Heart left ventricle (tissue), 16 donors: Measurements from ENCODE around the gene IRF2. TPM values are rescaled to one million over a fixed set of nuclear protein-coding genes. Genes with fewer than 3 reads are reported as not detected.

Experiments used
- ATAC-seq, 4 donors: fragments of 200-7000 bp; cut with Tn5 transposase; one replicate each; pipeline ENCODE4 v1.9.1; 2020 to 2022; ENCODE audit warnings: moderate library complexity in 4 of 4, mild to moderate bottlenecking in 3 of 4, moderate number of reproducible peaks in 1 of 4
- DNase-seq, 5 donors: peaks; one replicate each; pipeline ENCODE4 v3.0.0-alpha.2; 2020
- H3K27ac ChIP-seq, 12 donors: fragments of 200-600 bp; sonication (generic) in 4 of 12; one replicate each; pipeline versions ENCODE4 v1.5.0 to v1.8.0; 2016 to 2022; ENCODE audit warnings: mild to moderate bottlenecking in 2 of 12
- H3K27me3 ChIP-seq, 9 donors: fragments of 200-600 bp; sonication (generic) in 2 of 9; one replicate each; pipeline versions ENCODE4 v1.5.1 to v1.8.0; 2016 to 2022; ENCODE audit warnings: mild to moderate bottlenecking in 3 of 9
- H3K36me3 ChIP-seq, 9 donors: fragments of 200-600 bp; sonication (generic) in 2 of 9; one replicate each; pipeline versions ENCODE4 v1.5.0 to v1.8.0; 2018 to 2022; ENCODE audit warnings: mild to moderate bottlenecking in 2 of 9
- H3K4me1 ChIP-seq, 12 donors: fragments of 200-600 bp; sonication (generic) in 4 of 12; one replicate each; pipeline versions ENCODE4 v1.5.0 to v1.8.0; 2016 to 2022; ENCODE audit warnings: mild to moderate bottlenecking in 3 of 12
- H3K4me3 ChIP-seq, 12 donors: fragments of 200-600 bp; sonication (generic) in 4 of 12; one replicate each; pipeline versions ENCODE4 v1.5.0 to v1.8.0; 2017 to 2022; ENCODE audit warnings: mild to moderate bottlenecking in 9 of 12, moderate library complexity in 4 of 12
- H3K9me3 ChIP-seq, 12 donors: fragments of 200-600 bp; sonication (generic) in 4 of 12; one replicate each; pipeline versions ENCODE4 v1.5.0 to v1.8.0; 2016 to 2022; ENCODE audit warnings: mild to moderate bottlenecking in 1 of 12
- CTCF ChIP-seq, 12 donors: fragments of 200-600 bp; sonication (generic) in 4 of 12; IDR thresholded peaks; one replicate each; pipeline versions ENCODE4 v1.5.0 to v1.8.0; 2018 to 2022; ENCODE audit warnings: antibody characterized with exemption in 12 of 12, mild to moderate bottlenecking in 5 of 12
- POLR2A ChIP-seq, 2 donors: fragments of 450-650 bp; IDR thresholded peaks; one replicate each; pipeline ENCODE4 v1.6.1; 2017; ENCODE audit warnings: antibody characterized with exemption in 2 of 2, mild to moderate bottlenecking in 2 of 2, moderate library complexity in 2 of 2
- WGBS, 4 donors: extraction: QIAGEN DNeasy Blood & Tissue Kit in 2 of 4; methylation state at CpG; one replicate each; pipeline versions ENCODE4 v1.1.5 to v1.1.7; 2013 to 2018; 5-methylcytosine and 5-hydroxymethylcytosine counted together
- intact Hi-C, 10 donors: fragments of 100-400 bp; cut with DNase I; formaldehyde crosslinking; loops; one replicate each; pipeline versions ENCODE4 v1.11.1 to v1.14.2; 2022
- polyA plus RNA-seq, 2 donors: library from polyadenylated mRNA; stranded (reverse); fragments of 200-250 nt; gene quantifications; one replicate each; pipeline ENCODE4 v1.2.3, GENCODE V29; 2013
- total RNA-seq, 9 donors: library from RNA; depleted of rRNA in 2 of 9; stranded (reverse); fragments of >200 nt in 2 of 9; fragmentation: NEBNext Ultra II Directional in 3 of 9; extraction: Animal tissue kit (Norgen Biotek cat#: 25700) in 3 of 9; gene quantifications; one replicate each; pipeline versions ENCODE4 v1.1.0 to v1.2.4, GENCODE V29; 2016 to 2023
- donor health status: ischemic (EF 13 %, LVEDD 7.1; RV severe dilation, severe dysfunction).
- donor health status: healthy with polysubstance abuse.
- donor health status: DM: no; HTN: yes; CAD: no.
- donor health status: DM: no; HTN: no; CAD: no.
- donor health status: ischemic (EF 25% LVEDD 6.9; RV normal size, moderate dysfunction).
- donor health status: ischemic (EF 25% LVEDD 5.7; RV mildly dilated, moderate dysfunction).
- donor health status: healthy.
- donor health status: DM: yes; HTN: yes; CAD: no.
- donor health status: ischemic (EF 35%, LVEDD 5.7; RV mildly dilated, moderate dysfunction).
- donor health status: nonischemic (EF 11% LVEDD 7.7; RV severe dilation, severe dysfunction).
- donor health status: DM: yes; HTN: yes; CAD: no.
- donor health status: PGD.
- donor health status: ischemic (EF 29% LVEDD 5.4; RV normal size, mild dysfunction).
- donor health status: nonischemic (EF 23%, LVEDD 6.1; RV moderate dilation, normal function).

The IRF2 gene
- total and polyA plus RNA-seq, 11 donors: 11.5 to 47.2 (median 26.0) TPM

DNA sequence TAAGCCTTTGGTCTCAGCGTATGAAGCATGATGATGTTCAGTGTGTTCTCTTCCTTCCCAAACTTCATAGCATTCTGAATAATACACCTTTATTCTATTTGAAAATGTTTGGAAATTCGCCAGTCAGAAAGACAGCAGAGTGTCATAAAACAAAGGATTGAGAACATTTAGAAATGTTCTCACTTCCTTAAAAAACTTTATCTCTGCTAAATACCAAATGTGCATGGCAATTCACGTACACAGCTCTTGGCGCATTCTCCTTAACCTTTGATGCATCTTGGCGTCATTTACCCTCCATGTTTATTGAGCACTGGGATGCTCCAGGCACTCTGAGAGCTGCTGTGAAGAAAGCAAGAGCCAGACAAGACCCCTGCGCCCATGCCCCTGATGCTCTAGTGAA, 7.2 kb upstream of the IRF2 start:
- no peaks in the 10 kb centered on the region for H3K9me3 ChIP-seq
- peaks cover 0 to 36% (median 8%) of the 10 kb centered on the region in 12 donors for H3K4me1 ChIP-seq
- no peak overlapping the region for H3K4me3 ChIP-seq
- intact Hi-C loops: no loop called here
- DNase-seq: no peak
- no peak for TF ChIP-seq POLR2A (IDR thresholded peaks at IDR 0.05)
- no peak for TF ChIP-seq CTCF (IDR thresholded peaks at IDR 0.05)
- no peaks in the 10 kb centered on the region for H3K27me3 ChIP-seq
- ATAC-seq: no peak
- no peaks in the 10 kb centered on the region for H3K36me3 ChIP-seq
- H3K27ac ChIP-seq: no peak overlapping the region
- 90 to 93% (median 91%) methylated on average over 6 of the region's 6 CpGs for WGBS, 4 donors

DNA sequence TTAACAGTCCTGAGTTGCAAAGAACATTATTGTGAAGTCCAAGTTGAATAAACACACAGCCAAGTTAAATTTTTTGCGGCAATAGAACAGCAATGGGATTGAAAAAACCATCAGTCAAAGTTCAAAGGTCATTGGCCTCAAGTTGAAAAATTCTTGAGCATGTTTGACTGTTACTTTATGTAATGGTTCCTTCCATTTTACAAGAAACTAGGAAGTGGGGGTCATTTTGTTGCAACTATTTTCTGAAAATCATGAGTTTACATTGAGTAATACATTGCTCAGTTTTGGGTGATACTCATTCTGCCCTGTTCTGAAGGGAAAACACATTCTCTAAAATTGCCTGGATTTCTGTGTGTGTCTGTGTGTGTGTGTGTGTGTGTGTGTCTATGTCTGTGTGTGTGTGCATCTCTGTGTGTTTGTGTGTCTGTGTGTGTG, 5.2 kb upstream of the IRF2 start:
- DNase-seq: no peak
- peak overlapping the region in 1 of 12 donors; percentile 79 for H3K27ac ChIP-seq
- intact Hi-C loops: loop anchor here in 8 of 10 donors (5.0 to 10.0 kb wide), 9 partner anchors 53 to 217 kb away; partner anchors contain the start of genes CASP3 (in 3 of the 8) and PRIMPOL (in 3 of the 8)
- no peaks in the 10 kb centered on the region for H3K36me3 ChIP-seq
- no peaks in the 10 kb centered on the region for H3K27me3 ChIP-seq
- no peak overlapping the region for H3K4me3 ChIP-seq
- H3K4me1 ChIP-seq: peaks cover 4 to 49% (median 20%) of the 10 kb centered on the region in 12 donors
- 82 to 88% (median 85%) methylated on average over 1 of the region's 1 CpG for WGBS, 4 donors
- H3K9me3 ChIP-seq: no peaks in the 10 kb centered on the region
- no peak for TF ChIP-seq POLR2A (IDR thresholded peaks at IDR 0.05)
- no peak for TF ChIP-seq CTCF (IDR thresholded peaks at IDR 0.05)
- no peak for ATAC-seq

- peak overlapping the region in 1 of 12 donors; percentile 94 for H3K4me3 ChIP-seq
- peaks cover 4 to 49% (median 20%) of the 10 kb centered on the region in 12 donors for H3K4me1 ChIP-seq
- DNase-seq (no peak), ATAC-seq (no peak)
- intact Hi-C loops: loop anchor here in 8 of 10 donors (5.0 to 10.0 kb wide), 9 partner anchors 53 to 215 kb away; partner anchors contain the start of genes CASP3 (in 3 of the 8) and PRIMPOL (in 3 of the 8)
- no peaks in the 10 kb centered on the region for H3K36me3 ChIP-seq
- H3K9me3 ChIP-seq: no peaks in the 10 kb centered on the region
- H3K27me3 ChIP-seq: no peaks in the 10 kb centered on the region
- H3K27ac ChIP-seq: peak overlapping the region in 6 of 12 donors; percentile 8 to 100 (median 35)
- WGBS, 4 donors: 54 to 60% (median 57%) methylated on average over 9 of the region's 9 CpGs
- no peak for TF ChIP-seq CTCF (IDR thresholded peaks at IDR 0.05)
- no peak for TF ChIP-seq POLR2A (IDR thresholded peaks at IDR 0.05)
These were observed 3.0 kb upstream of the IRF2 start for GRCh38 chr4:184477201-184477999.

DNA sequence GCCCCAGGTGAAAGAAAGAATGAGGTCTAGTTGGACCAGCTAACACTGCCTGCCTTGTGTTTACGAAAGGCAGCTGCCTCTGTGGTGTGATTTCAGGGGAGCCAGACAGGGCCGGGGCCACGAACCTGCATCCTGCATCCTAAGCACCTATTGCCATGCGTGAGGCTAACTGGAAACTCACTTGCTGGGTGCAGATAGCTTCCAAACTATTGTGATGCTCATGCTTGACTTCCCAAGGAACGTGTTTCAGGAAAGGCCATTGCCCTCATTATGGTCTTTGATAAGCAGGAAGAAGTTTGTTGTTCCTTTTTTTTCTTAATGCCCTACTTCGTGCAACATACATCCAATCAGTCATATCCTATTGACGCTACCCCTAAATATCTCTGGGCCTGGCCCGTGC, 2.3 kb upstream of the IRF2 start:
- H3K36me3 ChIP-seq: no peaks in the 10 kb centered on the region
- intact Hi-C loops: loop anchor here in 8 of 10 donors (5.0 to 10.0 kb wide), 9 partner anchors 52 to 214 kb away; partner anchors contain the start of genes CASP3 (in 3 of the 8) and PRIMPOL (in 3 of the 8)
- H3K4me3 ChIP-seq: peak overlapping the region in 1 of 12 donors; percentile 94
- no peak for DNase-seq
- peaks cover 4 to 51% (median 27%) of the 10 kb centered on the region in 12 donors for H3K4me1 ChIP-seq
- H3K27ac ChIP-seq: peak overlapping the region in 7 of 12 donors; percentile 8 to 100 (median 28)
- H3K9me3 ChIP-seq: no peaks in the 10 kb centered on the region
- ATAC-seq: no peak
- no peaks in the 10 kb centered on the region for H3K27me3 ChIP-seq
- WGBS, 4 donors: 48 to 82% (median 63%) methylated on average over 8 of the region's 8 CpGs
- TF ChIP-seq CTCF (IDR thresholded peaks at IDR 0.05): no peak
- TF ChIP-seq POLR2A (IDR thresholded peaks at IDR 0.05): no peak
